B cell (primary cell): Measurements from ENCODE around the gene KDM3B. TPM values are rescaled to one million over a fixed set of nuclear protein-coding genes. Genes with fewer than 3 reads are reported as not detected.
A peak's percentile ranks its signal among the peaks of the same experiment; 100 is the strongest.

ENCODE experiments used
- ATAC-seq: fragments of 200-7000 bp; cut with Tn5 transposase; one replicate; pipeline ENCODE4 v1.10.0; 2021; ENCODE audit warnings: low read depth, mild to moderate bottlenecking, moderate number of reproducible peaks, moderate library complexity
- CTCF ChIA-PET: fragments of 350-600 bp; sonication (Branson Sonifier 250); formaldehyde crosslinking; loops from one replicate; lab custom pipeline; 2021; ENCODE audit warnings: antibody characterized with exemption, inconsistent platforms; lab: Charles Lee
- POLR2A ChIA-PET: fragments of 350-600 bp; sonication (Branson Sonifier 250); formaldehyde crosslinking; loops from one replicate; lab custom pipeline; 2021; ENCODE audit warnings: antibody characterized with exemption; lab: Charles Lee
- DNase-seq: peaks from one replicate; pipeline ENCODE4 v3.0.0; 2013
- H2AFZ ChIP-seq: 2 replicates; pipeline ENCODE4 v1.6.1; 2012; ENCODE audit warnings: mild to moderate bottlenecking, low read depth, low read length; ENCODE audit not compliant: insufficient read depth, poor library complexity, severe bottlenecking
- H3K27ac ChIP-seq, 2 donors: 1 replicate in 1 of 2; 2 replicates in 1 of 2; pipeline ENCODE4 v1.5.1; 2012 to 2013; ENCODE audit warnings: low read length in 2 of 2, mild to moderate bottlenecking in 2 of 2, moderate library complexity in 1 of 2
- H3K27me3 ChIP-seq, 4 experiments: fragments of 200-600 bp in 1 of 4; sonication (generic) in 1 of 4; replicated peaks in 1 of 4; 1 replicate in 2 of 4; 2 replicates in 2 of 4; pipeline versions ENCODE4 v1.6.1 to v1.7.0; 2013 to 2016; ENCODE audit warnings: low read length in 3 of 4, mild to moderate bottlenecking in 2 of 4, mixed read lengths in 1 of 4, moderate library complexity in 1 of 4; ENCODE audit not compliant: insufficient read depth in 4 of 4, control insufficient read depth in 3 of 4; ENCODE audit errors: control extremely low read depth in 1 of 4
- H3K36me3 ChIP-seq, 2 experiments: replicated peaks in 1 of 2; 1 replicate in 1 of 2; 2 replicates in 1 of 2; pipeline versions ENCODE4 v1.6.1 to v1.7.1; 2013; ENCODE audit warnings: low read length in 1 of 2; ENCODE audit not compliant: insufficient read depth in 2 of 2, control insufficient read depth in 1 of 2; ENCODE audit errors: control extremely low read depth in 1 of 2, extremely low read depth in 1 of 2
- H3K4me1 ChIP-seq, 2 donors: fragments of 200-600 bp in 1 of 2; sonication (generic) in 1 of 2; 1 replicate in 1 of 2; 2 replicates in 1 of 2; pipeline versions ENCODE4 v1.5.1 to v1.6.1; 2013 to 2017; ENCODE audit warnings: low read length in 2 of 2; ENCODE audit not compliant: control insufficient read depth in 2 of 2, insufficient read depth in 2 of 2
- H3K4me2 ChIP-seq: replicated peaks from 2 replicates; pipeline ENCODE3; 2012; ENCODE audit warnings: mild to moderate bottlenecking, low read depth, low read length; ENCODE audit not compliant: poor library complexity, severe bottlenecking
- H3K4me3 ChIP-seq, 5 experiments: fragments of 200-600 bp in 1 of 5; sonication (generic) in 1 of 5; 1 replicate in 3 of 5; 2 replicates in 2 of 5; pipeline versions ENCODE4 v1.5.1 to v1.7.0; 2011 to 2016; ENCODE audit warnings: low read length in 4 of 5, mild to moderate bottlenecking in 4 of 5, low read depth in 2 of 5, control low read depth in 1 of 5, moderate library complexity in 1 of 5; ENCODE audit not compliant: insufficient read depth in 1 of 5; ENCODE audit errors: control extremely low read depth in 1 of 5, extremely low read depth in 1 of 5
- H3K79me2 ChIP-seq: fragments of 200-600 bp; sonication (generic); one replicate; pipeline ENCODE4 v1.6.0; 2016; ENCODE audit warnings: low read length; ENCODE audit not compliant: control insufficient read depth, insufficient read depth
- H3K9ac ChIP-seq: fragments of 200-600 bp; sonication (generic); 2 replicates; pipeline ENCODE4 v1.6.1; 2017; ENCODE audit warnings: mild to moderate bottlenecking, low read length, moderate library complexity
- H3K9me3 ChIP-seq, 3 donors: one replicate each; pipeline versions ENCODE4 v1.6.1 to v1.7.1; 2013; ENCODE audit warnings: low read length in 2 of 3; ENCODE audit not compliant: control insufficient read depth in 2 of 3, insufficient read depth in 1 of 3; ENCODE audit errors: control extremely low read depth in 1 of 3
- H4K20me1 ChIP-seq: 2 replicates; pipeline ENCODE4 v1.6.0; 2012; ENCODE audit warnings: mild to moderate bottlenecking, low read length; ENCODE audit not compliant: insufficient read depth, control insufficient read depth, poor library complexity, severe bottlenecking
- H3K27ac Mint-ChIP-seq: one replicate; pipeline ENCODE4 v1.8.0; 2021; ENCODE audit warnings: mixed read lengths
- H3K27me3 Mint-ChIP-seq: one replicate; pipeline ENCODE4 v1.8.0; 2021; ENCODE audit warnings: mixed read lengths
- H3K4me1 Mint-ChIP-seq: one replicate; pipeline ENCODE4 v1.8.0; 2021; ENCODE audit warnings: mixed read lengths
- H3K4me3 Mint-ChIP-seq: one replicate; pipeline ENCODE4 v1.8.0; 2021; ENCODE audit warnings: mixed read lengths
- H3K9me3 Mint-ChIP-seq: one replicate; pipeline ENCODE4 v1.8.0; 2022; ENCODE audit warnings: mixed read lengths; ENCODE audit not compliant: insufficient read depth
- EZH2 ChIP-seq: IDR thresholded peaks from 2 replicates; pipeline ENCODE4 v1.6.1; 2012; ENCODE audit warnings: borderline replicate concordance, low read depth, mild to moderate bottlenecking, moderate library complexity, low read length; ENCODE audit not compliant: insufficient read depth, poor library complexity, severe bottlenecking
- WGBS: methylation state at CpG from one replicate; pipeline ENCODE4 v1.1.5; 2013; ENCODE audit warnings: missing lambda C conversion rate; ENCODE audit not compliant: insufficient coverage; 5-methylcytosine and 5-hydroxymethylcytosine counted together
- intact Hi-C: fragments of 100-400 bp; cut with micrococcal nuclease; formaldehyde crosslinking; loops from one replicate; pipeline ENCODE4 v1.10.0; 2022
- polyA plus RNA-seq: library from polyadenylated mRNA; depleted of rRNA; stranded (reverse); fragments of >200 nt; gene quantifications from 2 replicates; pipeline ENCODE4 v1.2.3, GENCODE V29; 2012
- total RNA-seq, 2 donors: library from RNA; stranded (reverse); fragments of 120-200 nt in 1 of 2; gene quantifications; 1 replicate in 1 of 2; 2 replicates in 1 of 2; pipeline versions ENCODE4 v1.2.3 to v1.2.4, GENCODE V29; 2013 to 2022
- TF ChIP-seq, protein P1 (sequence below): fragments of 200-600 bp; IDR thresholded peaks from one replicate; pipeline ENCODE4 v1.8.0; 2022; ENCODE audit warnings: antibody characterized with exemption, mild to moderate bottlenecking

KDM3B gene
- total and polyA plus RNA-seq, 2 donors (not counting 1 experiment from before 2014, with no cell fraction given), result 41.8 to 99.9 TPM

DNA sequence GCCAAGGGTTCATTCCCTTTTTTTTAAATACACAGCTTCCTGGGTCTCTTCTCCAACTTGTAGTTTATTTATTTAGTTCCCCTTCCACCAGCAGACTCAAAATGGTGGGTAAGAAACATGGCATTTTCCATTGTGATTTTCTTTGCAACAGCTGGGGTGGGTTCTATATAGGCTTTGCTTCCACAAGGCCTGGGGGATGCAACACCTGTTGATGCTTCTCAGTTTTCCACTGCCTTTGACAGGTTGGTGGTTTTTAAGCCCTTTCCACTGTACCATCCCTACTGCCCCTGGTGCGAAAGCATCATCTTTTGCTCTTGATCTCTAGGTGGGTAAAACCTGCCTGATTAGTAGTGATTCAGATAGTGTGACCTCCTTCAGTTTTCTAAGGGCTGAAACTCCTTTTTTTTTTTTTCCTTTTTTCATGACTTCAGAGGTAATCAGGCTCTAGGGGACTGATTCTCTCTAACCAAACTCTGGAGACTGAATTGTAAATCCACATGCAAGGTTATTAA, 8.5 kb downstream of the KDM3B start:
- H4K20me1 ChIP-seq, result peaks cover 68% of the 10 kb centered on the region
- no peak overlapping the region for H3K4me2 ChIP-seq
- Mint-ChIP-seq H3K27me3 (no peaks in the 10 kb centered on the region), H3K9me3 (no peaks in the 10 kb centered on the region), H3K27ac (no peak overlapping the region), H3K4me3 (peak overlapping the region; percentile 30), H3K4me1 (peaks cover 31% of the 10 kb centered on the region)
- H3K9me3 ChIP-seq, result peaks cover 0 to 4% (median 0%) of the 10 kb centered on the region in 3 donors
- ChIA-PET POLR2A (no interaction called here), CTCF (interaction anchor here (0.5 kb wide), 1 partner anchor 618 kb away, joined by 9 read pairs; no protein-coding TSS in a partner anchor)
- H3K27me3 ChIP-seq, result no peaks in the 10 kb centered on the region
- no CpG with 5 or more reads among the region's 1 CpG for WGBS
- intact Hi-C loops, result no loop called here
- no peak overlapping the region for H2AFZ ChIP-seq
- peak overlapping the region in 1 of 2 donors; percentile 51 for H3K27ac ChIP-seq
- ATAC-seq, result no peak
- H3K4me1 ChIP-seq, result peaks cover 4 to 8% of the 10 kb centered on the region in 2 donors
- TF ChIP-seq, protein P1, sequence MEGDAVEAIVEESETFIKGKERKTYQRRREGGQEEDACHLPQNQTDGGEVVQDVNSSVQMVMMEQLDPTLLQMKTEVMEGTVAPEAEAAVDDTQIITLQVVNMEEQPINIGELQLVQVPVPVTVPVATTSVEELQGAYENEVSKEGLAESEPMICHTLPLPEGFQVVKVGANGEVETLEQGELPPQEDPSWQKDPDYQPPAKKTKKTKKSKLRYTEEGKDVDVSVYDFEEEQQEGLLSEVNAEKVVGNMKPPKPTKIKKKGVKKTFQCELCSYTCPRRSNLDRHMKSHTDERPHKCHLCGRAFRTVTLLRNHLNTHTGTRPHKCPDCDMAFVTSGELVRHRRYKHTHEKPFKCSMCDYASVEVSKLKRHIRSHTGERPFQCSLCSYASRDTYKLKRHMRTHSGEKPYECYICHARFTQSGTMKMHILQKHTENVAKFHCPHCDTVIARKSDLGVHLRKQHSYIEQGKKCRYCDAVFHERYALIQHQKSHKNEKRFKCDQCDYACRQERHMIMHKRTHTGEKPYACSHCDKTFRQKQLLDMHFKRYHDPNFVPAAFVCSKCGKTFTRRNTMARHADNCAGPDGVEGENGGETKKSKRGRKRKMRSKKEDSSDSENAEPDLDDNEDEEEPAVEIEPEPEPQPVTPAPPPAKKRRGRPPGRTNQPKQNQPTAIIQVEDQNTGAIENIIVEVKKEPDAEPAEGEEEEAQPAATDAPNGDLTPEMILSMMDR, result no peak
- TF ChIP-seq EZH2, result no peak
- peaks cover 91% of the 10 kb centered on the region for H3K79me2 ChIP-seq
- DNase-seq, result no peak
- no peak overlapping the region for H3K4me3 ChIP-seq
- no peak overlapping the region for H3K9ac ChIP-seq
- H3K36me3 ChIP-seq, result no peaks in the 10 kb centered on the region

DNA sequence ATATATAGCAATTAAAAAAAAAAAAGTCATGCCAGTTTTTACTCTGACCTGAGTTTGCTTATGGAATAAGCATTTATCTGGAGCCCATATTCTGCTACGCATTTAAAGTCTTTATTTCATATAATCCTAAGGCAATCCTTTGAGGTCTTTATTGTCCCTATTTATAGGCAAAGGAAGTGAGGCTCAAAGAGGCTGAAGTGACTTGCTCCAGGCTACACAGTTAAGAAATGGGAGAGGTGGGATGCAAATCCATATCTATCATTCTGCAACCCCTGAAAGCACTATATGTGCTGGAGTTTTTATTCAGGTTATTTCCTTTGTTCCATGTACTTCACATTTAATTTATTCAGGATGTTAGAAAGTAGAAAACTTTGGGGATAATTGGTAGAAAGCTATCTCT, 12.1 kb downstream of the KDM3B start:
- Histone ChIP-seq H3K4me2 (no peak overlapping the region), H2AFZ (no peak overlapping the region), H3K27ac (no peak overlapping the region), H3K9ac (no peak overlapping the region), H4K20me1 (peaks cover 95% of the 10 kb centered on the region), H3K36me3 (peaks cover 0 to 3% of the 10 kb centered on the region in 2 experiments), H3K27me3 (no peaks in the 10 kb centered on the region), H3K4me3 (no peak overlapping the region), H3K4me1 (peaks cover 20 to 24% of the 10 kb centered on the region in 2 donors), H3K9me3 (no peaks in the 10 kb centered on the region), H3K79me2 (peaks cover 96% of the 10 kb centered on the region)
- DNase-seq (no peak), ATAC-seq (no peak)
- Mint-ChIP-seq H3K4me1 (peaks cover 48% of the 10 kb centered on the region), H3K27ac (no peak overlapping the region), H3K4me3 (no peak overlapping the region), H3K9me3 (no peaks in the 10 kb centered on the region), H3K27me3 (no peaks in the 10 kb centered on the region)
- CTCF ChIA-PET, result no interaction called here
- TF ChIP-seq EZH2, result no peak
- TF ChIP-seq, protein P1, result no peak
- POLR2A ChIA-PET, result no interaction called here
- intact Hi-C loops, result no loop called here
- no CpG with 5 or more reads among the region's 1 CpG for WGBS
